Measurements from ENCODE around the gene TGFA. TPM values are rescaled to one million over a fixed set of nuclear protein-coding genes. Genes with fewer than 3 reads are reported as not detected.

Gene TGFA
- total and polyA plus RNA-seq, 9 donors = 0.08 to 8.7 (median 1.2) TPM

DNA sequence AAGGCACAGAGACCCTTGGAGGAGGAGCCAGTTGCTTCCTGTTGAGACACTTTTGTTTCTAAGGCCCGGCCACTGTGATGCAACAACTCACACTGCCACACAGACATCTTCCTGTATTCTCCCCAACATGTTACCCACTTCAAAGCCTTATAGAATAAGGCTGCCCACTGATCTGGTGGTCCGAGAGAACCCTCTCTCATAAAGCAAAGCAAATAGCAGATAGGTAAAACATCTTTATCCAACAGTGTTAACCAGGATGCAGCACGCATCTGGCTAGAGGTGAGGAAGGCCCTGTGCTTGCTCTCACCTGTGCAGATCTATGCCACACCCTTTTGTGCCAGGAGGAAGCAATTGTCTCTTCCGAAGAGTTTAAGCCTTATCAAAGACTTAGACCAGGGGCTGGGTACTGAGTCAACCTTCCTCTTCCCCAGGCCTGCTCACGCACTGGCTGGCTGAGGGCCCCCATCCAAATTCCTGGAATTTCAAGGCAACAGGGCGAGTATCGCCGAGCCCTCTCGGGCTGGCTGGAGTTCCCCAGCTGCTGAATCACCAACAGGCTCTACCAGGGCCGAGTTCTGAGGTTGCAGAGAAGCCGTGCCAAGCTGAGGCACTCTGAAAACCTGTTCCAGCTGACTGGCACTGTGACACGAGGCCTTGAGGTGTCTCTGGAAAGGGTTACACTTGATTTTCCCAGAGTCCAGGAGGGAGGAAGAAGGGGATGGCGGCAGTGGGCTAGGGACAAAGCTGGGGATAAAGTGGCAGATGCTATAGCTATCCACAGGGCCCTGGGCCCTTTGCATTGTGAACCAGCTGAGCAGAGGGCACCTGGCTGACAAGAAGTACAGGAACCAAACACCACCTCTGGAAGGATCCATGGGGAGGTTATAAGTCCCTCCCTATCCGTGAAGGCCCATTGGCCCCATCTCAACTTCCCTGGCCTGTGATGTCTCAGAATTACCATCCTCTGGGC, 29.3 kb downstream of the TGFA start:
- TF ChIP-seq, protein P1, sequence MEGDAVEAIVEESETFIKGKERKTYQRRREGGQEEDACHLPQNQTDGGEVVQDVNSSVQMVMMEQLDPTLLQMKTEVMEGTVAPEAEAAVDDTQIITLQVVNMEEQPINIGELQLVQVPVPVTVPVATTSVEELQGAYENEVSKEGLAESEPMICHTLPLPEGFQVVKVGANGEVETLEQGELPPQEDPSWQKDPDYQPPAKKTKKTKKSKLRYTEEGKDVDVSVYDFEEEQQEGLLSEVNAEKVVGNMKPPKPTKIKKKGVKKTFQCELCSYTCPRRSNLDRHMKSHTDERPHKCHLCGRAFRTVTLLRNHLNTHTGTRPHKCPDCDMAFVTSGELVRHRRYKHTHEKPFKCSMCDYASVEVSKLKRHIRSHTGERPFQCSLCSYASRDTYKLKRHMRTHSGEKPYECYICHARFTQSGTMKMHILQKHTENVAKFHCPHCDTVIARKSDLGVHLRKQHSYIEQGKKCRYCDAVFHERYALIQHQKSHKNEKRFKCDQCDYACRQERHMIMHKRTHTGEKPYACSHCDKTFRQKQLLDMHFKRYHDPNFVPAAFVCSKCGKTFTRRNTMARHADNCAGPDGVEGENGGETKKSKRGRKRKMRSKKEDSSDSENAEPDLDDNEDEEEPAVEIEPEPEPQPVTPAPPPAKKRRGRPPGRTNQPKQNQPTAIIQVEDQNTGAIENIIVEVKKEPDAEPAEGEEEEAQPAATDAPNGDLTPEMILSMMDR (IDR thresholded peaks at IDR 0.05) = no peak
- TF ChIP-seq POLR2A (IDR thresholded peaks at IDR 0.05) = no peak
- TF ChIP-seq EP300 (IDR thresholded peaks at IDR 0.05) = no peak
- Histone ChIP-seq H3K4me3 (no peak overlapping the region), H3K4me1 (ENCODE audit: insufficient read depth) (no peaks in the 10 kb centered on the region), H3K27me3 (no peaks in the 10 kb centered on the region), H3K9me3 (no peaks in the 10 kb centered on the region), H3K27ac (no peak overlapping the region), H3K36me3 (no peaks in the 10 kb centered on the region)
- intact Hi-C loops (cut with DNase I) = no loop called here
- peak in 2 of 5 donors; percentile 23 to 40 for DNase-seq
- WGBS, 3 donors = 30 to 37% (median 30%) methylated on average over 14 of the region's 14 CpGs

DNA sequence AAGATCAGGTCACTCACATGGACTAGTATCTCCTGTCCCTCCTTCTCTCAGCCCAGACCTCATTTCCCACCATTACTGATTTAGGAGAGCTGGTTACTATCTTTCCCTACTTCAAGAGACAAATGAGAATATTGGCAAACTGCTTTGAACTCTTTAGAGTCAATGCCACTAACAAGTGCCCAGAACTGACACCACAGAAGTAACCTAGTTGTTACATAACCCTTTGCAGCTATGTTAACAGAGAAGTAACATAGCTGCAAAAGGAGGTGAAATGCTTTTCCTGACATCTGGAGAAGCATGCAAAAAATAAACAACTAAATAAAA, 30.0 kb downstream of the TGFA start:
- H3K36me3 ChIP-seq = no peaks in the 10 kb centered on the region
- H3K27ac ChIP-seq = no peak overlapping the region
- H3K9me3 ChIP-seq = no peaks in the 10 kb centered on the region
- TF ChIP-seq, protein P1 (IDR thresholded peaks at IDR 0.05) = no peak
- TF ChIP-seq EP300 (IDR thresholded peaks at IDR 0.05) = no peak
- TF ChIP-seq POLR2A (IDR thresholded peaks at IDR 0.05) = no peak
- no peaks in the 10 kb centered on the region for H3K4me1 ChIP-seq (ENCODE audit: insufficient read depth)
- DNase-seq = no peak
- no peaks in the 10 kb centered on the region for H3K27me3 ChIP-seq
- H3K4me3 ChIP-seq = no peak overlapping the region
- intact Hi-C loops (cut with DNase I) = no loop called here

DNA sequence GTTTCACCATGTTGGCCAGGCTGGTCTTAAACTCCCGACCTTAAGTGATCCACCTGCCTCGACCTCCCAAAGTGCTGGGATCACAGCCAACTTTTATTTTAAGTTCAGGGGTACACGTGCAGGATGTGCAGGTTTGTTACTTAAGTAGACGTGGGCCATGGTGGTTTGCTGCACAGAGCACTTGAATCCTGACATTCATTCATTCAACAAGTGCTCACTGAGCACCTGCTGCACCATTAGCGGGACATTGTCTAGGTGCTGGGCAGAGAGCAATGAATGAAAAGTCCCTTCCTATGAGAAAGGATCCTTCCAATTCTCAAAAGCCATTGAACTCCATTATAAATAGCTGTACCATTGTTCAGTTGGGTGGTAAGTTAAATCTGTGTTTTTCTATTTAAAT, 31.0 kb downstream of the TGFA start:
- Histone ChIP-seq H3K27ac (no peak overlapping the region), H3K27me3 (no peaks in the 10 kb centered on the region), H3K4me1 (ENCODE audit: insufficient read depth) (no peaks in the 10 kb centered on the region), H3K4me3 (no peak overlapping the region), H3K9me3 (no peaks in the 10 kb centered on the region), H3K36me3 (no peaks in the 10 kb centered on the region)
- no peak for DNase-seq
- intact Hi-C loops (cut with DNase I) = no loop called here
- TF ChIP-seq EP300 (IDR thresholded peaks at IDR 0.05) = no peak
- TF ChIP-seq, protein P1 (IDR thresholded peaks at IDR 0.05) = no peak
- TF ChIP-seq POLR2A (IDR thresholded peaks at IDR 0.05) = no peak
- WGBS, 3 donors = 76 to 85% (median 79%) methylated on average over 5 of the region's 5 CpGs

DNA sequence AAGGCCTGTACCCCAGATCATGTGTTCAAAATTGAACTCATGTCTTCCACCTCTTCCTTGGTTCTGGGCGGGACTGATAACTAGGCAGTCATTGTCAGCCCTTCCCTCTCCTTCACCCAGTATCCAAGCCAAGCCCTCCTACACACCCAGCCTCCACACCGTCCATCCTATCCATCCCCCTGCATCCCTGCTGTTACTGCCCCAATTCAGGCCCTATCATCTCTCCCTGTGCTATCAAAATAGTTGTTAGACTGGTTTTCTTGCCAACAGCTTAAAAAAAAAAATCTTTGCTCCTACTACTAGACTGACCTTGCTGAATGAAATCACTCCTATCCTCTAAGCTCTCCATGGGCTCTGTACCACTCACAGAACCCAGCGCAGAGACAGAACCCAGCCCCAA, 32.8 kb downstream of the TGFA start:
- DNase-seq = no peak
- intact Hi-C loops (cut with DNase I) = no loop called here
- WGBS, 3 donors = 54 to 74% (median 69%) methylated on average over 3 of the region's 3 CpGs
- H3K36me3 ChIP-seq = no peaks in the 10 kb centered on the region
- no peaks in the 10 kb centered on the region for H3K9me3 ChIP-seq
- H3K4me3 ChIP-seq = no peak overlapping the region
- no peaks in the 10 kb centered on the region for H3K4me1 ChIP-seq (ENCODE audit: insufficient read depth)
- H3K27me3 ChIP-seq = no peaks in the 10 kb centered on the region
- no peak overlapping the region for H3K27ac ChIP-seq
- TF ChIP-seq POLR2A (IDR thresholded peaks at IDR 0.05) (no peak), EP300 (IDR thresholded peaks at IDR 0.05) (no peak)
- TF ChIP-seq, protein P1 (IDR thresholded peaks at IDR 0.05) = no peak
